SJSA1 (cell line): ENCODE data around the gene CSRP3. TPM values are rescaled to one million over a fixed set of nuclear protein-coding genes. Genes with fewer than 3 reads are reported as not detected.

ENCODE experiments used
- DNase-seq, 2 experiments: peaks; one replicate each; pipeline ENCODE4 v3.0.0-alpha.2; 2015 to 2020; ENCODE audit warnings: low spot score in 2 of 2, low read depth in 1 of 2
- H3K27ac ChIP-seq: fragments of 250-450 bp; sonication (Bioruptor Pico); 2 replicates; pipeline ENCODE4 v1.5.1; 2020; ENCODE audit warnings: mild to moderate bottlenecking, moderate library complexity
- H3K27me3 ChIP-seq: fragments of 250-450 bp; sonication (Bioruptor Pico); replicated peaks from 2 replicates; pipeline ENCODE4 v1.5.1; 2020; ENCODE audit warnings: mild to moderate bottlenecking, moderate library complexity
- H3K36me3 ChIP-seq: fragments of 250-450 bp; sonication (Bioruptor Pico); 2 replicates; pipeline ENCODE4 v1.5.1; 2020; ENCODE audit warnings: mild to moderate bottlenecking
- H3K4me1 ChIP-seq: fragments of 250-450 bp; sonication (Bioruptor Pico); replicated peaks from 2 replicates; pipeline ENCODE4 v1.6.1; 2021; ENCODE audit warnings: mild to moderate bottlenecking
- H3K4me3 ChIP-seq: fragments of 250-450 bp; sonication (Bioruptor Pico); 2 replicates; pipeline ENCODE4 v1.5.1; 2020; ENCODE audit warnings: mild to moderate bottlenecking
- H3K9me3 ChIP-seq: fragments of 250-450 bp; sonication (Bioruptor Pico); replicated peaks from 2 replicates; pipeline ENCODE4 v1.5.1; 2020; ENCODE audit warnings: mild to moderate bottlenecking
- total RNA-seq: library from RNA; depleted of rRNA; stranded (reverse); fragments of >200 nt; shearing (Covaris generic); gene quantifications from 2 replicates; pipeline ENCODE4 v1.2.3, GENCODE V29; 2014

The CSRP3 gene
- total RNA-seq, 1 experiment from 2014 or later, result not detected

- Histone ChIP-seq H3K27me3 (no peaks in the 10 kb centered on the region), H3K9me3 (no peaks in the 10 kb centered on the region), H3K4me1 (peaks cover 3% of the 10 kb centered on the region), H3K4me3 (no peak overlapping the region), H3K27ac (no peak overlapping the region), H3K36me3 (peaks cover 23% of the 10 kb centered on the region)
- no peak for DNase-seq
These were observed 36.0 kb upstream of the CSRP3 start for GRCh38 chr11:19237813-19238212.

- Histone ChIP-seq H3K36me3 (peaks cover 23% of the 10 kb centered on the region), H3K27ac (no peak overlapping the region), H3K4me1 (peaks cover 3% of the 10 kb centered on the region), H3K4me3 (no peak overlapping the region), H3K9me3 (no peaks in the 10 kb centered on the region), H3K27me3 (no peaks in the 10 kb centered on the region)
- DNase-seq, result no peak
These were observed 35.6 kb upstream of the CSRP3 start for GRCh38 chr11:19237381-19237780.

- no peak overlapping the region for H3K27ac ChIP-seq
- no peak for DNase-seq
These were observed 32.5 kb upstream of the CSRP3 start for GRCh38 chr11:19234231-19234817.

GRCh38 chr11:19232910-19233503, 31.2 kb upstream of the CSRP3 start:
- no peaks in the 10 kb centered on the region for H3K4me1 ChIP-seq
- peaks cover 24% of the 10 kb centered on the region for H3K36me3 ChIP-seq
- H3K4me3 ChIP-seq, result no peak overlapping the region
- H3K27me3 ChIP-seq, result no peaks in the 10 kb centered on the region
- no peaks in the 10 kb centered on the region for H3K9me3 ChIP-seq
- no peak overlapping the region for H3K27ac ChIP-seq
- peak in 1 of 2 experiments; percentile 14 for DNase-seq

More at GRCh38 chr11:19234231-19234817, 32.5 kb upstream of the CSRP3 start:
- Histone ChIP-seq H3K9me3 (no peaks in the 10 kb centered on the region), H3K27me3 (no peaks in the 10 kb centered on the region), H3K4me3 (no peak overlapping the region), H3K36me3 (peaks cover 29% of the 10 kb centered on the region), H3K4me1 (no peaks in the 10 kb centered on the region)

GRCh38 chr11:19229671-19230070, 27.9 kb upstream of the CSRP3 start:
- Histone ChIP-seq H3K27me3 (no peaks in the 10 kb centered on the region), H3K27ac (no peak overlapping the region), H3K9me3 (no peaks in the 10 kb centered on the region), H3K4me3 (no peak overlapping the region), H3K36me3 (peaks cover 13% of the 10 kb centered on the region), H3K4me1 (no peaks in the 10 kb centered on the region)
- no peak for DNase-seq

GRCh38 chr11:19228968-19229367, 27.2 kb upstream of the CSRP3 start:
- no peak for DNase-seq
- H3K27ac ChIP-seq, result no peak overlapping the region
- no peaks in the 10 kb centered on the region for H3K9me3 ChIP-seq
- no peaks in the 10 kb centered on the region for H3K27me3 ChIP-seq
- no peaks in the 10 kb centered on the region for H3K4me1 ChIP-seq
- peaks cover 11% of the 10 kb centered on the region for H3K36me3 ChIP-seq
- H3K4me3 ChIP-seq, result no peak overlapping the region

- H3K36me3 ChIP-seq, result peaks cover 5% of the 10 kb centered on the region
- H3K4me1 ChIP-seq, result no peaks in the 10 kb centered on the region
- no peaks in the 10 kb centered on the region for H3K27me3 ChIP-seq
- H3K4me3 ChIP-seq, result no peak overlapping the region
- H3K27ac ChIP-seq, result no peak overlapping the region
- DNase-seq, result no peak
- H3K9me3 ChIP-seq, result no peaks in the 10 kb centered on the region
These were observed 24.8 kb upstream of the CSRP3 start for GRCh38 chr11:19226378-19227195.

- Histone ChIP-seq H3K36me3 (peaks cover 2% of the 10 kb centered on the region; the same call in 1 of the 2 replicates), H3K4me1 (no peaks in the 10 kb centered on the region), H3K27me3 (no peaks in the 10 kb centered on the region), H3K9me3 (no peaks in the 10 kb centered on the region), H3K4me3 (no peak overlapping the region), H3K27ac (no peak overlapping the region)
- DNase-seq, result no peak
These were observed 23.8 kb upstream of the CSRP3 start for GRCh38 chr11:19225581-19225980.

- no peaks in the 10 kb centered on the region for H3K4me1 ChIP-seq
- DNase-seq, result no peak
- H3K27me3 ChIP-seq, result no peaks in the 10 kb centered on the region
- H3K36me3 ChIP-seq, result peaks cover 2% of the 10 kb centered on the region; the same call in 1 of the 2 replicates
- H3K27ac ChIP-seq, result no peak overlapping the region
- H3K9me3 ChIP-seq, result no peaks in the 10 kb centered on the region
- no peak overlapping the region for H3K4me3 ChIP-seq
These were observed 23.3 kb upstream of the CSRP3 start for GRCh38 chr11:19225123-19225522.

GRCh38 chr11:19220903-19221724, 19.3 kb upstream of the CSRP3 start:
- Histone ChIP-seq H3K9me3 (no peaks in the 10 kb centered on the region), H3K36me3 (0 out of 2 replicates have a peak, but pooled peaks cover under 1% of the 10 kb centered on the region), H3K27me3 (no peaks in the 10 kb centered on the region), H3K4me1 (no peaks in the 10 kb centered on the region), H3K27ac (no peak overlapping the region), H3K4me3 (no peak overlapping the region)
- DNase-seq, result no peak

- H3K4me1 ChIP-seq, result no peaks in the 10 kb centered on the region
- H3K27me3 ChIP-seq, result no peaks in the 10 kb centered on the region
- DNase-seq, result no peak
- no peak overlapping the region for H3K4me3 ChIP-seq
- no peak overlapping the region for H3K27ac ChIP-seq
- H3K9me3 ChIP-seq, result no peaks in the 10 kb centered on the region
- H3K36me3 ChIP-seq, result no peaks in the 10 kb centered on the region
These were observed 17.1 kb upstream of the CSRP3 start for GRCh38 chr11:19218786-19219460.

- no peaks in the 10 kb centered on the region for H3K36me3 ChIP-seq
- H3K4me1 ChIP-seq, result no peaks in the 10 kb centered on the region
- H3K27me3 ChIP-seq, result no peaks in the 10 kb centered on the region
- no peak overlapping the region for H3K27ac ChIP-seq
- no peak for DNase-seq
- no peaks in the 10 kb centered on the region for H3K9me3 ChIP-seq
- no peak overlapping the region for H3K4me3 ChIP-seq
These were observed 16.4 kb upstream of the CSRP3 start for GRCh38 chr11:19218216-19218615.

GRCh38 chr11:19216709-19217374, 15.1 kb upstream of the CSRP3 start:
- Histone ChIP-seq H3K27ac (no peak overlapping the region), H3K9me3 (no peaks in the 10 kb centered on the region), H3K27me3 (no peaks in the 10 kb centered on the region), H3K4me1 (no peaks in the 10 kb centered on the region), H3K4me3 (no peak overlapping the region), H3K36me3 (no peaks in the 10 kb centered on the region)
- DNase-seq, result peak in 1 of 2 experiments; percentile 9
